HepG2 (cell line): Measurements from ENCODE around the gene CEP55. TPM values are rescaled to one million over a fixed set of nuclear protein-coding genes. Genes with fewer than 3 reads are reported as not detected.

Experiments
- ATAC-seq: fragments of 200-7000 bp; cut with Tn5 transposase; 3 replicates; pipeline ENCODE4 v1.9.1; 2020; ENCODE audit warnings: mild to moderate bottlenecking, moderate library complexity
- BruUV-seq: library from RNA; stranded (reverse); fragments of 400-500 nt; replicated peaks from 2 replicates; lab custom pipeline; 2021; lab: Mats Ljungman, UMichigan
- CTCF ChIA-PET: fragments of 300-600 bp; formaldehyde crosslinking; extraction: SDS; loops from one replicate; lab custom pipeline; 2021; ENCODE audit warnings: low total read pairs, inconsistent platforms, low intra/inter-chr PET ratio; lab: Yijun Ruan, JAX
- POLR2A ChIA-PET: fragments of 350-600 bp; sonication (Branson Sonifier 250); formaldehyde crosslinking; loops from one replicate; lab custom pipeline; 2020; ENCODE audit warnings: antibody characterized with exemption, inconsistent platforms; lab: Yijun Ruan, JAX
- DNase-seq: peaks from one replicate; pipeline ENCODE4 v3.0.0-alpha.2; 2015; ENCODE audit warnings: low spot score
- FAIRE-seq: peaks from 3 replicates; lab custom pipeline; 2011; peaks lifted over from hg19 to GRCh38; lab: Jason Lieb, UNC
- H2AFZ ChIP-seq: one replicate; pipeline ENCODE4 v1.6.1; 2011; ENCODE audit warnings: low read length, inconsistent platforms
- H3K27ac ChIP-seq: fragments of 300-600 bp; 3 replicates; pipeline ENCODE4 v1.8.0; 2011; ENCODE audit warnings: mixed run types, mild to moderate bottlenecking, mixed read lengths, low read length, inconsistent platforms; ENCODE audit not compliant: insufficient read depth; ENCODE audit errors: extremely low read length
- H3K27me3 ChIP-seq, 2 experiments: fragments of 200-600 bp in 1 of 2; 2 replicates in 1 of 2; 3 replicates in 1 of 2; pipeline versions ENCODE4 v1.6.0 to v1.8.0; 2011; ENCODE audit warnings: low read length in 2 of 2, mild to moderate bottlenecking in 2 of 2, moderate library complexity in 2 of 2, inconsistent platforms in 1 of 2; ENCODE audit not compliant: insufficient read depth in 2 of 2, control insufficient read depth in 1 of 2
- H3K36me3 ChIP-seq, 2 experiments: fragments of 200-600 bp in 1 of 2; replicated peaks in 1 of 2; 2 replicates in 1 of 2; 3 replicates in 1 of 2; pipeline versions ENCODE4 v1.5.1 to v1.8.0; 2011; ENCODE audit warnings: low read length in 2 of 2, inconsistent platforms in 1 of 2; ENCODE audit not compliant: insufficient read depth in 2 of 2, control insufficient read depth in 1 of 2
- H3K4me1 ChIP-seq: 2 replicates; pipeline ENCODE4 v1.5.1; 2012; ENCODE audit warnings: low read length, inconsistent platforms; ENCODE audit not compliant: insufficient read depth
- H3K4me2 ChIP-seq: 2 replicates; pipeline ENCODE4 v1.6.0; 2011; ENCODE audit warnings: low read depth, low read length, inconsistent platforms
- H3K4me3 ChIP-seq, 3 experiments: fragments of 200-600 bp in 1 of 3; sonication (generic), shearing (Covaris generic) in 1 of 3; replicated peaks in 1 of 3; 2 replicates each; pipeline ENCODE4 v1.5.1; 2011 to 2016; ENCODE audit warnings: low read length in 3 of 3, inconsistent platforms in 2 of 3, low read depth in 2 of 3, mild to moderate bottlenecking in 2 of 3, control low read depth in 1 of 3, mixed read lengths in 1 of 3; ENCODE audit not compliant: insufficient read depth in 1 of 3
- H3K79me2 ChIP-seq: one replicate; pipeline ENCODE4 v1.6.1; 2011; ENCODE audit warnings: low read length, inconsistent platforms; ENCODE audit not compliant: insufficient read depth
- H3K9ac ChIP-seq: 2 replicates; pipeline ENCODE4 v1.6.0; 2011; ENCODE audit warnings: mild to moderate bottlenecking, low read depth, low read length, inconsistent platforms; ENCODE audit not compliant: insufficient read depth
- H3K9me3 ChIP-seq: 2 replicates; pipeline ENCODE4 v1.5.1; 2012; ENCODE audit warnings: mild to moderate bottlenecking, low read length
- H4K20me1 ChIP-seq: 2 replicates; pipeline ENCODE4 v1.6.0; 2011; ENCODE audit warnings: inconsistent platforms, mild to moderate bottlenecking, low read length, moderate library complexity; ENCODE audit not compliant: insufficient read depth
- ATM ChIP-seq: fragments of 450-650 bp; IDR thresholded peaks from 2 replicates; pipeline ENCODE4 v1.7.1; 2017; ENCODE audit warnings: mild to moderate bottlenecking, borderline replicate concordance
- CREM ChIP-seq, 2 experiments: sonication (generic) in 1 of 2; formaldehyde crosslinking in 1 of 2; IDR thresholded peaks; 2 replicates each; pipeline versions ENCODE4 v1.4.0 to v1.6.1; 2016 to 2020; ENCODE audit warnings: antibody characterized with exemption in 1 of 2, mild to moderate bottlenecking in 1 of 2, missing genetic modification reagents in 1 of 2
- FOSL2 ChIP-seq: sonication (generic); formaldehyde crosslinking; IDR thresholded peaks from 2 replicates; pipeline ENCODE4 v1.4.0; 2020; ENCODE audit warnings: missing genetic modification reagents
- GATA4 ChIP-seq: sonication (generic); IDR thresholded peaks from 2 replicates; pipeline ENCODE4 v1.6.1; 2016; ENCODE audit warnings: antibody characterized with exemption, low read depth, borderline replicate concordance
- HMGXB4 ChIP-seq, 2 experiments: sonication (generic) in 1 of 2; formaldehyde crosslinking in 1 of 2; IDR thresholded peaks; 2 replicates each; pipeline versions ENCODE4 v1.4.0 to v1.6.1; 2018 to 2020; ENCODE audit warnings: missing genetic modification reagents in 2 of 2, borderline replicate concordance in 1 of 2, low read depth in 1 of 2, mild to moderate bottlenecking in 1 of 2, missing biosample characterization in 1 of 2
- NAIF1 ChIP-seq: sonication (generic); formaldehyde crosslinking; IDR thresholded peaks from 2 replicates; pipeline ENCODE4 v1.5.0; 2020; ENCODE audit warnings: mild to moderate bottlenecking, missing genetic modification reagents, borderline replicate concordance
- NCOA5 ChIP-seq: sonication (generic); formaldehyde crosslinking; IDR thresholded peaks from 2 replicates; pipeline ENCODE4 v1.4.0; 2020; ENCODE audit warnings: missing genetic modification reagents
- RAD21 ChIP-seq: fragments of 450-650 bp; formaldehyde crosslinking; IDR thresholded peaks from 2 replicates; pipeline ENCODE4 v1.5.0; 2020; ENCODE audit warnings: mild to moderate bottlenecking
- RFX5 ChIP-seq: IDR thresholded peaks from 2 replicates; pipeline ENCODE4 v1.6.1; 2011; ENCODE audit warnings: low read depth, low read length, improper control_type of control experiment
- TBL1XR1 ChIP-seq: fragments of 150-350 bp; IDR thresholded peaks from 2 replicates; pipeline ENCODE4 v1.6.1; 2014; ENCODE audit warnings: borderline replicate concordance, low read length; ENCODE audit not compliant: partially characterized antibody
- XRCC5 ChIP-seq: fragments of 200-400 bp; formaldehyde crosslinking; optimal IDR thresholded peaks from 2 replicates; pipeline ENCODE3; 2017; ENCODE audit warnings: mild to moderate bottlenecking, low read length
- ZFP91 ChIP-seq: sonication (generic); formaldehyde crosslinking; IDR thresholded peaks from 2 replicates; pipeline ENCODE4 v1.9.0; 2022; ENCODE audit warnings: missing genetic modification reagents, mild to moderate bottlenecking, borderline replicate concordance
- ZFX ChIP-seq: sonication (generic); formaldehyde crosslinking; IDR thresholded peaks from 2 replicates; pipeline ENCODE4 v1.4.0; 2020; ENCODE audit warnings: mild to moderate bottlenecking, low read depth, missing genetic modification reagents, moderate library complexity
- ZNF570 ChIP-seq: sonication (generic); formaldehyde crosslinking; IDR thresholded peaks from 2 replicates; pipeline ENCODE4 v1.4.0; 2020; ENCODE audit warnings: mild to moderate bottlenecking, missing genetic modification reagents, borderline replicate concordance
- ZSCAN30 ChIP-seq: sonication (generic); formaldehyde crosslinking; IDR thresholded peaks from 2 replicates; pipeline ENCODE4 v1.5.0; 2020; ENCODE audit warnings: mild to moderate bottlenecking, missing genetic modification reagents
- WGBS: methylation state at CpG from one replicate; pipeline ENCODE4 v1.1.6; 2017; ENCODE audit warnings: low lambda C conversion rate; 5-methylcytosine and 5-hydroxymethylcytosine counted together
- in situ Hi-C: cut with HindIII; loops from 2 replicates; pipeline ENCODE4 v1.10.0; 2017; ENCODE audit warnings: low pct_unique_long_range_greater_than_20kb; ENCODE audit not compliant: extremely low pct_ligation_motif_present
- intact Hi-C: fragments of 100-400 bp; cut with micrococcal nuclease; formaldehyde crosslinking; loops from one replicate; pipeline ENCODE4 v1.10.0; 2022; ENCODE audit not compliant: unreplicated experiment
- polyA plus RNA-seq, 8 experiments: library from polyadenylated mRNA; depleted of rRNA in 3 of 8; stranded (reverse) in 7 of 8; unstranded in 1 of 8; fragments of >200 nt; fragmentation: Illumina TruSeq in 4 of 8; extraction: Trizol in 4 of 8; gene quantifications; 2 replicates each; pipeline versions ENCODE4 v1.2.1 to v1.2.3, GENCODE V29; 2011 to 2016; ENCODE audit warnings: low read depth in 4 of 8, missing spikeins in 1 of 8, mixed read lengths in 1 of 8; ENCODE audit not compliant: insufficient read depth in 1 of 8
- total RNA-seq, 5 experiments: library from RNA; depleted of rRNA; stranded (reverse); fragments of >200 nt; fragmentation: Illumina TruSeq; extraction: Trizol; gene quantifications; 2 replicates each; pipeline ENCODE4 v1.2.3, GENCODE V29; 2016; ENCODE audit warnings: low read depth in 1 of 5

CEP55 gene
- total and polyA plus RNA-seq, 2 of the 13 experiments (the other 11 are each of a cell fraction or from before 2014, with no cell fraction given) = 6.5 to 17.1 TPM

- H3K4me1 ChIP-seq = peaks cover 37% of the 10 kb centered on the region
- no peaks in the 10 kb centered on the region for H3K79me2 ChIP-seq
- 27% methylated on average over 13 of the region's 14 CpGs for WGBS
- CTCF ChIA-PET = interaction anchor here (1.3 to 3.4 kb wide), 3 partner anchors 124 to 261 kb away, joined by 4 to 42 read pairs (median 5); no protein-coding TSS in a partner anchor
- no peak overlapping the region for H3K9ac ChIP-seq
- H3K36me3 ChIP-seq = no peaks in the 10 kb centered on the region
- H3K4me3 ChIP-seq = no peak overlapping the region; a peak in 1 of 6 replicates
- intact Hi-C loops (loop anchor here (1.0 to 10.0 kb wide), 2 partner anchors 125 to 260 kb away; no protein-coding TSS in a partner anchor), in situ Hi-C loops (loop anchor here (5.0 kb wide), 1 partner anchor 127 kb away; no protein-coding TSS in a partner anchor)
- no peak overlapping the region for H3K27ac ChIP-seq
- FAIRE-seq = peak; percentile 85
- H2AFZ ChIP-seq = no peak overlapping the region
- peak; percentile 95 for ATAC-seq
- no peaks in the 10 kb centered on the region for H4K20me1 ChIP-seq
- no TSS peak for BruUV-seq
- POLR2A ChIA-PET = interaction anchor here (1.3 to 1.9 kb wide), 3 partner anchors 36 to 147 kb away, joined by 4 to 11 read pairs (median 7); partner anchors contain the start of gene FRA10AC1
- H3K4me2 ChIP-seq = peak overlapping the region; percentile 41
- H3K27me3 ChIP-seq = peaks cover 0 to 4% of the 10 kb centered on the region in 2 experiments; a peak in 1 of 5 replicates
- no peaks in the 10 kb centered on the region for H3K9me3 ChIP-seq
- peak; percentile 68 for DNase-seq
- no peak for TF ChIP-seq ZSCAN30 (CRISPR knock-in tag)
- peak; percentile 5; the same call in 1 of the 2 replicates for TF ChIP-seq RFX5
- peak; percentile 33; the same call in 1 of the 2 replicates for TF ChIP-seq ZFP91 (CRISPR knock-in tag)
- TF ChIP-seq NAIF1 (CRISPR knock-in tag) = no peak
- TF ChIP-seq XRCC5 = peak; percentile 64
- TF ChIP-seq RAD21 (CRISPR knock-in tag) = peak; percentile 77
- TF ChIP-seq NCOA5 (CRISPR knock-in tag) = no peak
- TF ChIP-seq GATA4 = no peak
- TF ChIP-seq TBL1XR1 = no peak
- TF ChIP-seq ZNF570 (CRISPR knock-in tag) = no peak
- TF ChIP-seq HMGXB4 (CRISPR knock-in tag; IDR thresholded peaks at IDR 0.05; ENCODE audit: borderline replicate concordance in 1 of 2, low read depth in 1 of 2) = peak in 1 of 2 experiments; percentile 65; a peak in 1 of 4 replicates
- TF ChIP-seq CREM (IDR thresholded peaks at IDR 0.05) = no peak
- no peak for TF ChIP-seq CREM (CRISPR knock-in tag; IDR thresholded peaks at IDR 0.05)
- peak; percentile 38; the same call in 1 of the 2 replicates for TF ChIP-seq ZFX (CRISPR knock-in tag)
- TF ChIP-seq ATM = no peak
- TF ChIP-seq FOSL2 (CRISPR knock-in tag) = 0 out of 2 replicates have a peak, but pooled peaks have one; percentile 9
Measured at GRCh38 chr10:93554760-93555432, 58.5 kb downstream of the CEP55 start.
